Measurements from ENCODE around the gene MBNL1. TPM values are rescaled to one million over a fixed set of nuclear protein-coding genes. Genes with fewer than 3 reads are reported as not detected.
A peak's percentile ranks its signal among the peaks of the same experiment; 100 is the strongest.

The MBNL1 gene
- total RNA-seq, 1 experiment from 2014 or later = 265 TPM

DNA sequence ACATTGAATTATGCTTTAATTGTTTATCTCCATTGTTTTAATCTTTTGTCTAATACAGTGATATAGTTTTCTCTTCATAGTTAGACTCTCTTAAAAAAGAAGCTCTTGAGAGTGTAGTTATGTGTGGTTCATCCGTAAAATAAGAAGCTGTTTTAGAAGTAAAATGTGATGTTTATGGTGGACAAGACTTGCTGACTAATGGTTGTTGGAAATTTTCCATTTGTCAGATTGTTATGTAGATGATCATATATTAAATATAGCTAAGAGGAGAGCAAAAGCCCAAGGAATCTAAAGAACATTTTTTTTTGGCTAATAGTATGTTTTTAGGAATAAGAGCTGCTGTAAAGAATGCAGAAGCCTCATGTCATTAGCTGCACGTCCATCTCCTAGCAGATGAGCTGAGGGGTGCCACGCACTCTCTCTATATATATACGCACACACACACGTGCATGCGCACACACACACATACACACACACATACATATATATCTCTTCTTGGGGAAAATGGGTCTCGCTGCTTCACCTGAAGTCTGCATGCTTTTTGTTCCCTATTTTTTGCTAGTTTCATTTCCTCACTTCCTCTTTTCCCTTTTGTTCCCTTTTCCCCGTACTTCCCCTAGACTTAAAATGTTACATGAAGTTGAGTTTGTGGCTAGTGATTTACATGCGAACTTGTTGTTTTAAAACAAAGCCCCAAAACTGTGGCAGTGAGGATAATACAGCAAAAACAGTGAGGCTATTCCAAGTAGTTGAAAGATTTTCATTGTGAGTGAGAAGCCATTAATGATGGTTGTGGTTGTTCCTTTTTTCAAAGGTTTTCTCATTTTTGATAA is 107.8 kb downstream of the MBNL1 start:
- peaks cover 89% of the 10 kb centered on the region for H3K4me1 ChIP-seq (ENCODE audit: low read length)
- H3K9ac ChIP-seq (ENCODE audit: low read length) = peak overlapping the region; percentile 49
- H3K9me3 ChIP-seq (ENCODE audit: low read length) = no peaks in the 10 kb centered on the region
- peaks cover 5% of the 10 kb centered on the region for H3K36me3 ChIP-seq (ENCODE audit: insufficient read depth, low read length)
- peak overlapping the region; percentile 94 for H3K27ac ChIP-seq (ENCODE audit: low read length)
- no peak overlapping the region for H2AFZ ChIP-seq (ENCODE audit: low read length)
- no peaks in the 10 kb centered on the region for H3K9me2 ChIP-seq (replicated peaks; ENCODE audit: insufficient read depth, low read length)
- peaks cover 99% of the 10 kb centered on the region for H3K79me2 ChIP-seq (ENCODE audit: low read length)
- no peaks in the 10 kb centered on the region for H3K27me3 ChIP-seq (ENCODE audit: low read length)
- peak overlapping the region; percentile 79 for H3K4me2 ChIP-seq (ENCODE audit: low read depth, low read length, poor library complexity, severe bottlenecking)
- peak; percentile 95 for DNase-seq
- no peaks in the 10 kb centered on the region for H4K20me1 ChIP-seq (ENCODE audit: insufficient read depth, low read depth, low read length)
- H3K4me3 ChIP-seq (ENCODE audit: low read length) = peak overlapping the region; percentile 39

DNA sequence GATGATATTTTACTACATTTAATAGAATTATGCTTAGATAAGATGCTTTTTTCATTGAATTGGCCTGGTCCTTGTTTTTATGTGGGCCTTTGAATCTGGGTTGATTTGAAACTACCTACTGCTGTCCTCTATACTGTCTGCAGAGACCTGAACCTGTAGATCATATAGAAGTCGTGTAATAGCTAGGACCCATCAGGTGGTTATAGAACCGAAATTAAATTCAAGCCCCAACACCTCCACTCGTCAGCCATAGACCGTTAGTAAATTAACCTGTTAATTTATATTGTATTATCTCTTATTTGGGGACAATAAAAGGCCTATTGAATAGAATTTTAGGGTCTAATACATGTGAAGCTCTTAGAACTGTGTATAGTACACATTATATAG is 108.4 kb downstream of the MBNL1 start:
- H3K27ac ChIP-seq (ENCODE audit: low read length) = peak overlapping the region; percentile 94

DNA sequence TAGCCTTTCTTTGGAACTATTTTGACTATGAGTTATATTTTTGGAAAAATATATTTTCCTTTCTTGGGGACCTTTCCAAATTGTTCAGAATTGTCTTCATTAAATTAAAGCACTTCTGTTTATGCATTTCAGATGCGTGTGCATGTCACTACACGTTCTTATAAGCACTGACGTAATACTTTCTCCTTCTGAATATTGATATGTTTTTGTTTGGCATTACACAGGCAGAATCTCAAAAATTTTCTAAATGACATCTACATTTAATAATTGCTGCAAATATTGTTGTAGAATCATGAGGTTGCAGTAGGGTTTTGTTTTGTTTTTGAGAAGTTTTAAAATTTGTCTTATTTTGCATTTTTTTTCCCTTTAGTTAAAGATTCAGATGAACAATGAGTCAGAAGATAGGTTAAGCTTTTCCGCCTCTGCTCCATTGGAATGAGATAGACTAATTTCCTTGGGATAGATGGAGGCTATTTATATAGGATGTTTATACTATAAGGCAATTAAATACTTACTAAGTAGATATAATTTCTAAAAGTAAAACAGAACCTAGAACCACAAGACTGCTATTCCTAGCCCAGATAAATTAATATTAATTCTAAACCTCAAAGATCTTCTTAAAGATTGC is 110.8 kb downstream of the MBNL1 start:
- no peak overlapping the region for H3K4me3 ChIP-seq (ENCODE audit: low read length)
- H2AFZ ChIP-seq (ENCODE audit: low read length) = no peak overlapping the region
- H3K79me2 ChIP-seq (ENCODE audit: low read length) = peaks cover 99% of the 10 kb centered on the region
- no peaks in the 10 kb centered on the region for H3K9me2 ChIP-seq (replicated peaks; ENCODE audit: insufficient read depth, low read length)
- H3K4me2 ChIP-seq (ENCODE audit: low read depth, low read length, poor library complexity, severe bottlenecking) = peak overlapping the region; percentile 75
- no peaks in the 10 kb centered on the region for H4K20me1 ChIP-seq (ENCODE audit: insufficient read depth, low read depth, low read length)
- no peaks in the 10 kb centered on the region for H3K27me3 ChIP-seq (ENCODE audit: low read length)
- H3K9ac ChIP-seq (ENCODE audit: low read length) = peak overlapping the region; percentile 32
- DNase-seq = no peak
- peaks cover 100% of the 10 kb centered on the region for H3K4me1 ChIP-seq (ENCODE audit: low read length)
- H3K9me3 ChIP-seq (ENCODE audit: low read length) = no peaks in the 10 kb centered on the region
- H3K27ac ChIP-seq (ENCODE audit: low read length) = peak overlapping the region; percentile 59
- H3K36me3 ChIP-seq (ENCODE audit: insufficient read depth, low read length) = peaks cover 5% of the 10 kb centered on the region

More for the DNA sequence above, 108.4 kb downstream of the MBNL1 start:
- no peak overlapping the region for H2AFZ ChIP-seq (ENCODE audit: low read length)
- H3K9me2 ChIP-seq (replicated peaks; ENCODE audit: insufficient read depth, low read length) = no peaks in the 10 kb centered on the region
- H4K20me1 ChIP-seq (ENCODE audit: insufficient read depth, low read depth, low read length) = no peaks in the 10 kb centered on the region
- peaks cover 99% of the 10 kb centered on the region for H3K79me2 ChIP-seq (ENCODE audit: low read length)
- no peak for DNase-seq
- H3K9me3 ChIP-seq (ENCODE audit: low read length) = no peaks in the 10 kb centered on the region
- H3K36me3 ChIP-seq (ENCODE audit: insufficient read depth, low read length) = peaks cover 5% of the 10 kb centered on the region
- H3K27me3 ChIP-seq (ENCODE audit: low read length) = no peaks in the 10 kb centered on the region
- H3K4me3 ChIP-seq (ENCODE audit: low read length) = no peak overlapping the region
- H3K4me2 ChIP-seq (ENCODE audit: low read depth, low read length, poor library complexity, severe bottlenecking) = peak overlapping the region; percentile 79
- H3K9ac ChIP-seq (ENCODE audit: low read length) = 0 out of 2 replicates have a peak overlapping the region, but pooled peaks have one; percentile 3
- peaks cover 95% of the 10 kb centered on the region for H3K4me1 ChIP-seq (ENCODE audit: low read length)

DNA sequence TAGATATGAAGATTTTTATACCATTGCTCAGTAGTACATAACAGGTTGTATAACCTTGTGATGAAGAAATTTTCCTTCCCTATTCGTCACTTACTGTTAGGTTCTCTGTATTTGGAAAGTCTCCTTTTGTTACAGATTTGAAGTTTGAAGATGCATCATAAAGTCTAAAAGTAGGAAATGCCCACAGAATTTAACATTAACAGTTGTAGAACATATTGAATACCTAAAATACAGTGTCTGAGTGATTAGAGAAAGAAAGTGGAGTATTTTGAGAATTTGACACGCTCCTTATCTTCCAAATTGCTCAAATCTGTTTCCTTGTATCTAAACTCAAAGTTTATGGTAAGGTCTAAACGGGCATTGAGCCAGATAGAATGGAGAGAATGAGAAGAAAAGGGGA is 111.3 kb downstream of the MBNL1 start:
- peaks cover 99% of the 10 kb centered on the region for H3K79me2 ChIP-seq (ENCODE audit: low read length)

DNA sequence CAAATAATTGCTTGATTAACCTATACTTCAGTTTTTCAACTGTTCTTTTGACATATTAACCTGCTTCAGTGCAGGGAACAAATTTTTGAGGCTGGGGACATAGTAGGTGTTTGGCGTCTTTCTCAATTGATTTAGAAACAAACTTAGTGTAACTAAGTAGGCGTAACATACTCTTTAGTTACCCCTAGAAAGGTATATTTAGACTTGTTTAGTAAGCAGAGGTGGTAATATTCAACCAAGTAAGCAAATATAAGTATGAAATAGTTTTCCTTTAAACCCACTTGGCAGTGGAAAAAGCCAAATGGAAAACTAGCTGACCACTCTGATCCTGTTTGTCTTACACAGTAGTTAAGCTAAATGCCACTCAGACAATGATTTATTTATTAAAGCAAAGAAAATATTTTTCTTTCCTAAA is 113.2 kb downstream of the MBNL1 start:
- H3K9ac ChIP-seq (ENCODE audit: low read length) = peak overlapping the region; percentile 40
- H4K20me1 ChIP-seq (ENCODE audit: insufficient read depth, low read depth, low read length) = no peaks in the 10 kb centered on the region
- H2AFZ ChIP-seq (ENCODE audit: low read length) = no peak overlapping the region
- peak overlapping the region; percentile 45 for H3K4me3 ChIP-seq (ENCODE audit: low read length)
- H3K9me3 ChIP-seq (ENCODE audit: low read length) = no peaks in the 10 kb centered on the region
- peak overlapping the region; percentile 50 for H3K27ac ChIP-seq (ENCODE audit: low read length)
- no peaks in the 10 kb centered on the region for H3K27me3 ChIP-seq (ENCODE audit: low read length)
- DNase-seq = no peak
- peak overlapping the region; percentile 75 for H3K4me2 ChIP-seq (ENCODE audit: low read depth, low read length, poor library complexity, severe bottlenecking)
- H3K9me2 ChIP-seq (replicated peaks; ENCODE audit: insufficient read depth, low read length) = no peaks in the 10 kb centered on the region
- H3K4me1 ChIP-seq (ENCODE audit: low read length) = peaks cover 100% of the 10 kb centered on the region
- peaks cover 99% of the 10 kb centered on the region for H3K79me2 ChIP-seq (ENCODE audit: low read length)
- H3K36me3 ChIP-seq (ENCODE audit: insufficient read depth, low read length) = peaks cover 8% of the 10 kb centered on the region

More for the DNA sequence above, 111.3 kb downstream of the MBNL1 start:
- Histone ChIP-seq H3K9ac (ENCODE audit: low read length) (peak overlapping the region; percentile 32), H3K9me3 (ENCODE audit: low read length) (no peaks in the 10 kb centered on the region), H3K27me3 (ENCODE audit: low read length) (no peaks in the 10 kb centered on the region), H3K27ac (ENCODE audit: low read length) (peak overlapping the region; percentile 59), H3K4me1 (ENCODE audit: low read length) (peaks cover 100% of the 10 kb centered on the region), H3K36me3 (ENCODE audit: insufficient read depth, low read length) (peaks cover 5% of the 10 kb centered on the region), H3K4me2 (ENCODE audit: low read depth, low read length, poor library complexity, severe bottlenecking) (peak overlapping the region; percentile 75), H3K4me3 (ENCODE audit: low read length) (0 out of 2 replicates have a peak overlapping the region, but pooled peaks have one; percentile 20), H3K9me2 (replicated peaks; ENCODE audit: insufficient read depth, low read length) (no peaks in the 10 kb centered on the region), H2AFZ (ENCODE audit: low read length) (no peak overlapping the region), H4K20me1 (ENCODE audit: insufficient read depth, low read depth, low read length) (no peaks in the 10 kb centered on the region)
- DNase-seq = no peak

DNA sequence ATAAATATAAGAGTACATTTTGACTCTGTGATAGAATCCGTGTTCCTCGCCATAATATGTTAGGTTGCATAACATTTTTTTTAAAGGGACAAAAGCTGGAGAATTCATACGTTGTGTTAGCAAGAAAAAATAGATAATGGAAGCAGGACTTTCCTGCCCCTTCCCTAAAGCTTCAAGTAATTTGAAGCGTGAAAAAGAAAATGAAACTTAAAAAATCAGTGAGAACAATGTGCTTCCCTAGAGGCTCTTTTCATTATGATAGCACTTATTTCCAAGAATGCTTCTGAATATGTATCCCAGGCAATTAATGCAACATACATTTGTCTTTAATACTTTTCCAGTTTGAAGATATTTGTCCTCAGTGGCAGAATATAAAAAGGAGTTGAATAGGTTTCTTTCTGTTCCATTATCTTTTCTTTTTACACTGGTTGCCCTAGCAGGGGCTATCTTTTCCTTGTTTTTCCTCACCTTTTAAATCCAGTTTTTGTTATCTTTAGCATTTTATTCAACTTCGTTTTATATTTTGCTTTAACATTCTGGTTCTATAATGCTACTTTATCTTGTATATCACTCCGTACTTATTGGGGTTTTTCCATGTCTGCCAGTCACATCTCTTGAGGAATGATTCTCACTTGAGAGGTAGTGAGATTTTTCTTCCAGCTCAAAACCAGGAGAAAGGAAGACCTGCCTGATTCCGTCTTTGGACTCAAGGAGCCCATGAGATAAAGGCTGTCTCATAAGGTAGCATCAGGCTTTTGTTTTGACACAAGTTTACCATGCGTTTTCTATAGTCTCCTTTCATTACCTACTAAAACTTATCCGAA is 113.8 kb downstream of the MBNL1 start:
- Histone ChIP-seq H3K27me3 (ENCODE audit: low read length) (no peaks in the 10 kb centered on the region), H3K9me2 (replicated peaks; ENCODE audit: insufficient read depth, low read length) (no peaks in the 10 kb centered on the region), H2AFZ (ENCODE audit: low read length) (no peak overlapping the region), H3K4me1 (ENCODE audit: low read length) (peaks cover 93% of the 10 kb centered on the region), H3K79me2 (ENCODE audit: low read length) (peaks cover 99% of the 10 kb centered on the region), H3K4me2 (ENCODE audit: low read depth, low read length, poor library complexity, severe bottlenecking) (peak overlapping the region; percentile 75), H3K36me3 (ENCODE audit: insufficient read depth, low read length) (peaks cover 7% of the 10 kb centered on the region), H3K9me3 (ENCODE audit: low read length) (no peaks in the 10 kb centered on the region), H3K4me3 (ENCODE audit: low read length) (peak overlapping the region; percentile 45), H3K9ac (ENCODE audit: low read length) (peak overlapping the region; percentile 40), H4K20me1 (ENCODE audit: insufficient read depth, low read depth, low read length) (no peaks in the 10 kb centered on the region), H3K27ac (ENCODE audit: low read length) (peak overlapping the region; percentile 50)
- DNase-seq = peak; percentile 51

DNA sequence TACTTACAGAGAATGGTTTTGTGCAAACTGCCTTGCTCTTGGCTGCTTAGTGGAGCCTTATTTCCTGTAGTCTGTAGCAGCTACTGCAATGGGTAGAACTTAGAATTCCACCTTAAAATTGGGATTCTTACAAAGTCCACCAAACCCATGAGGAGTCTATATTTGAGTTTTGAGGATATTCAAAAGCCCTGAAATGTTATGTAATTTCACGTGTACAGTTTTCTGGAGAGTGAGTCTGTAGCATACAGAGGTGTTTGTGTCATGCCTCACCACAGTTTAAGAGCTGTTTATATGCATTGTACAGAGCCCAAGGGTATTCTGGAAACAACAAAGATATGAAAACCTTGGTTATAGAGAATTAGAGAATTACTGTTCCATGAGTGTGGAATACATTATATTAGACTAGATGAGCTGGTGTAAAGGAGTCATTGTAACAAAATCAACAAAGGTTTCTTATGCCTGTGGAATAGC is 114.4 kb downstream of the MBNL1 start:
- no peak overlapping the region for H2AFZ ChIP-seq (ENCODE audit: low read length)
- peak overlapping the region; percentile 50 for H3K27ac ChIP-seq (ENCODE audit: low read length)
- no peaks in the 10 kb centered on the region for H3K27me3 ChIP-seq (ENCODE audit: low read length)
- H3K4me3 ChIP-seq (ENCODE audit: low read length) = no peak overlapping the region
- peaks cover 87% of the 10 kb centered on the region for H3K4me1 ChIP-seq (ENCODE audit: low read length)
- H3K9me2 ChIP-seq (replicated peaks; ENCODE audit: insufficient read depth, low read length) = no peaks in the 10 kb centered on the region
- 0 out of 2 replicates have a peak, but pooled peaks cover 2% of the 10 kb centered on the region for H3K36me3 ChIP-seq (ENCODE audit: insufficient read depth, low read length)
- no peaks in the 10 kb centered on the region for H3K9me3 ChIP-seq (ENCODE audit: low read length)
- no peak overlapping the region; the same call in 1 of the 2 replicates for H3K9ac ChIP-seq (ENCODE audit: low read length)
- peaks cover 99% of the 10 kb centered on the region for H3K79me2 ChIP-seq (ENCODE audit: low read length)
- no peaks in the 10 kb centered on the region for H4K20me1 ChIP-seq (ENCODE audit: insufficient read depth, low read depth, low read length)
- DNase-seq = no peak
- peak overlapping the region; percentile 75 for H3K4me2 ChIP-seq (ENCODE audit: low read depth, low read length, poor library complexity, severe bottlenecking)

Data from Karpas-422 (cell line).